SK-N-SH treated with all-trans-retinoic acid at 6 μM for 48 hours (cell line): Measurements from ENCODE around the gene OTOA.
"Not testable (repeated sequence)": the region's sequence is repeated elsewhere in the genome, so short reads cannot be mapped to it uniquely, and the experiment has no call there.

Experiments used
- ZC3H10 ChIP-seq: fragments of 250-450 bp; sonication (Bioruptor Pico); IDR thresholded peaks from 2 replicates; pipeline ENCODE4 v1.5.1; 2021; ENCODE audit warnings: mild to moderate bottlenecking, moderate library complexity
- ZFP30 ChIP-seq: fragments of 450-650 bp; formaldehyde crosslinking; IDR thresholded peaks from 2 replicates; pipeline ENCODE4 v1.5.0; 2022; ENCODE audit warnings: mild to moderate bottlenecking, moderate library complexity

DNA sequence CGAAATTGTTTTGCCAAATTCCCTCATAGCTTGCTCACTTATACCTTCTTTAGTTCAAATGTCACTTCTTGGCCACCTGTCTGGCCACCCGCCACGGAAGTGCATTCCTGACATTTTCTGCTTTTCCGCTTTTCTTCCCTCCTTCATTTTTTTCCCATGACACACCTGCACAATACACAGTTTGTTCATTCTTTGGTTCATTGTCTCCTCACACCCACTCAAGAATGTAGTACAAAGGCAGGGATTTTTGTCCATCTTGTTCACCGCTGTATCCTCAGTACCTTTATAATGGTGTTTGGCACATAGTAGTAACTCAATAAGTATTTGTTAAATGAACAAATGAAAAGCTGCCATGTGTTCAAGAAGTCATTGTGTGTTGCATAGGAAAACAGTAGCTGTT is 116.8 kb downstream of the OTOA start:
- TF ChIP-seq ZFP30 (CRISPR knock-in tag); ZC3H10: not testable (repeated sequence)
